IPS-18a (cell line): ENCODE results near the gene PATL2.
"Not testable (repeated sequence)": the region's sequence is repeated elsewhere in the genome, so short reads cannot be mapped to it uniquely, and the experiment has no call there.

Experiments used
- H3K27ac ChIP-seq: one replicate; pipeline ENCODE4 v1.5.1; 2013; ENCODE audit warnings: low read length
- H3K27me3 ChIP-seq: one replicate; pipeline ENCODE4 v1.6.1; 2013; ENCODE audit warnings: mild to moderate bottlenecking, low read length; ENCODE audit not compliant: control insufficient read depth, insufficient read depth
- H3K36me3 ChIP-seq: one replicate; pipeline ENCODE4 v1.6.1; 2013; ENCODE audit warnings: low read depth, low read length; ENCODE audit not compliant: control insufficient read depth
- H3K4me1 ChIP-seq: one replicate; pipeline ENCODE4 v1.6.1; 2013; ENCODE audit warnings: low read depth, low read length; ENCODE audit not compliant: control insufficient read depth
- H3K4me3 ChIP-seq: one replicate; pipeline ENCODE4 v1.5.1; 2013; ENCODE audit warnings: low read length
- H3K9ac ChIP-seq: one replicate; pipeline ENCODE4 v1.6.1; 2013; ENCODE audit warnings: mild to moderate bottlenecking, low read length, moderate library complexity
- H3K9me3 ChIP-seq: one replicate; pipeline ENCODE4 v1.6.1; 2013; ENCODE audit warnings: low read depth, low read length; ENCODE audit not compliant: control insufficient read depth

Gene PATL2

DNA sequence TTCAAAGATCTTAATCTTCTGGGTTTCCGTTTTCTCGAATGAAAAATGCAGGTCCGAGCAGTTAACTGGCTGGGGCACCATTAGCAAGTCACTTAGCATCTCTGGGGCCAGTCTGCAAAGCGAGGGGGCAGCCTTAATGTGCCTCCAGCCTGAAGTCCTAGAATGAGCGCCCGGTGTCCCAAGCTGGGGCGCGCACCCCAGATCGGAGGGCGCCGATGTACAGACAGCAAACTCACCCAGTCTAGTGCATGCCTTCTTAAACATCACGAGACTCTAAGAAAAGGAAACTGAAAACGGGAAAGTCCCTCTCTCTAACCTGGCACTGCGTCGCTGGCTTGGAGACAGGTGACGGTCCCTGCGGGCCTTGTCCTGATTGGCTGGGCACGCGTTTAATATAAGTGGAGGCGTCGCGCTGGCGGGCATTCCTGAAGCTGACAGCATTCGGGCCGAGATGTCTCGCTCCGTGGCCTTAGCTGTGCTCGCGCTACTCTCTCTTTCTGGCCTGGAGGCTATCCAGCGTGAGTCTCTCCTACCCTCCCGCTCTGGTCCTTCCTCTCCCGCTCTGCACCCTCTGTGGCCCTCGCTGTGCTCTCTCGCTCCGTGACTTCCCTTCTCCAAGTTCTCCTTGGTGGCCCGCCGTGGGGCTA is at the start of gene PATL2, which contains the start of gene B2M:
Gene PATL2, minus strand, starts transcription at position 228 of the 647 bp plus-strand sequence. CDS start 34,833 bp downstream, outside the sequence.
Gene B2M, plus strand, starts transcription at position 422 of the 647 bp plus-strand sequence. Its CDS starts 30 bp downstream, at position 452.
- Histone ChIP-seq H3K4me1 (peaks cover 5% of the 10 kb centered on the region), H3K36me3 (peaks cover 9% of the 10 kb centered on the region), H3K9me3 (no peaks in the 10 kb centered on the region), H3K4me3 (peak within 1 kb of the TSS; percentile 80), H3K27ac (peak within 1 kb of the TSS; percentile 50), H3K27me3 (peaks cover 17% of the 10 kb centered on the region), H3K9ac (peak within 1 kb of the TSS; percentile 74)

DNA sequence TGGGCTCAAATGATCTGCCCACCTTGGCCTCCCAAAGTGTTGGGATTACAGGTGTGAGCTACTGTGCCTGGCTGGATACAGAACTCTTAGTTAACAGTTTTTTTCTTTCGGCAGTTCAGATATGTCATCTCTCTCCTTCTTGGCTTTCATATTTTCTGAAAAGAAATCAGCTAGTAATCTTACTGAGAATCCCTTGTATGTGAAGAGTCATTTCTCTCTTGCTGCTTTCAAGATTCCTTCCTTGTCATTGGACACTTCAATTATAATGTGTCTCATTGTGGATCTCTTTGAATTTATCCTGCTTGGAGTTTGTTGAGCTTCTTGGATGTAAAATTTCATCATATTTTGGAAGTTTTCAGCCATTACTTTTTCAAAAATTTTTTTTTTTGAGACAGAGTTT is 42.2 kb upstream of the PATL2 start:
- H3K4me3 ChIP-seq, result no peak overlapping the region
- H3K9ac ChIP-seq, result no peak overlapping the region
- H3K27ac ChIP-seq, result no peak overlapping the region
- H3K36me3 ChIP-seq, result no peaks in the 10 kb centered on the region
- H3K4me1 ChIP-seq, result no peaks in the 10 kb centered on the region
- H3K27me3 ChIP-seq, result no peaks in the 10 kb centered on the region
- no peaks in the 10 kb centered on the region for H3K9me3 ChIP-seq

DNA sequence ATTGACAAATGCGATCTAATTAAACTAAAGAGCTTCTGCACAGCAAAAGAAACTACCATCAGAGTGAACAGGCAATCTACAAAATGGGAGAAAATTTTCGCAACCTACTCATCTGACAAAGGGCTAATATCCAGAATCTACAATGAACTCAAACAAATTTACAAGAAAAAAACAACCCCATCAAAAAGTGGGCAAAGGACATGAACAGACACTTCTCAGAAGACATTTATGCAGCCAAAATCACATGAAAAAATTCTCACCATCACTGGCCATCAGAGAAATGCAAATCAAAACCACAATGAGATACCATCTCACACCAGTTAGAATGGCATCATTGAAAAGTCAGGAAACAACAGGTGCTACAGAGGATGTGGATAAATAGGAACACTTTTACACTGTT is 32.3 kb upstream of the PATL2 start:
- H3K36me3 ChIP-seq, H3K9me3 ChIP-seq, H3K4me3 ChIP-seq, H3K9ac ChIP-seq, H3K27ac ChIP-seq, H3K4me1 ChIP-seq, H3K27me3 ChIP-seq: not testable (repeated sequence)

DNA sequence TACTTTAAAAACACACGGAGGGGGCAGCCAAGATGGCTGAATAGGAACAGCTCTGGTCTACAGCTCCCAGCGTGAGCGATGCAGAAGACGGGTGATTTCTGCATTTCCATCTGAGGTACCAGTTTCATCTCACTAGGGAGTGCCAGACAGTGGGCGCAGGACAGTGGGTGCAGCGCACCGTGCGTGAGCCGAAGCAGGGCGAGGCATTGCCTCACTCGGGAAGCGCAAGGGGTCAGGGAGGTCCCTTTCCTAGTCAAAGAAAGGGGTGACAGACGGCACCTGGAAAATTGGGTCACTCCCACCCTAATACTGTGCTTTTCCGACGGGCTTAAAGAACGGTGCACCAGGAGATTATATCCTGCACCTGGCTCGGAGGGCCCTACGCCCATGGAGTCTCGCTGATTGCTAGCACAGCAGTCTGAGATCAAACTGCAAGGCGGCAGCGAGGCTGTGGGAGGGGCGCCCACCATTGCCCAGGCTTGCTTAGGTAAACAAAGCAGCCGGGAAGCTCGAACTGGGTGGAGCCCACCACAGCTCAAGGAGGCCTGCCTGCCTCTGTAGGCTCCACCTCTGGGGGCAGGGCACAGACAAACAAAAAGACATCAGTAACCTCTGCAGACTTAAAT is 28.2 kb upstream of the PATL2 start:
- not testable (repeated sequence) for H3K9ac ChIP-seq, H3K4me1 ChIP-seq, H3K9me3 ChIP-seq, H3K27ac ChIP-seq, H3K27me3 ChIP-seq, H3K4me3 ChIP-seq, H3K36me3 ChIP-seq

DNA sequence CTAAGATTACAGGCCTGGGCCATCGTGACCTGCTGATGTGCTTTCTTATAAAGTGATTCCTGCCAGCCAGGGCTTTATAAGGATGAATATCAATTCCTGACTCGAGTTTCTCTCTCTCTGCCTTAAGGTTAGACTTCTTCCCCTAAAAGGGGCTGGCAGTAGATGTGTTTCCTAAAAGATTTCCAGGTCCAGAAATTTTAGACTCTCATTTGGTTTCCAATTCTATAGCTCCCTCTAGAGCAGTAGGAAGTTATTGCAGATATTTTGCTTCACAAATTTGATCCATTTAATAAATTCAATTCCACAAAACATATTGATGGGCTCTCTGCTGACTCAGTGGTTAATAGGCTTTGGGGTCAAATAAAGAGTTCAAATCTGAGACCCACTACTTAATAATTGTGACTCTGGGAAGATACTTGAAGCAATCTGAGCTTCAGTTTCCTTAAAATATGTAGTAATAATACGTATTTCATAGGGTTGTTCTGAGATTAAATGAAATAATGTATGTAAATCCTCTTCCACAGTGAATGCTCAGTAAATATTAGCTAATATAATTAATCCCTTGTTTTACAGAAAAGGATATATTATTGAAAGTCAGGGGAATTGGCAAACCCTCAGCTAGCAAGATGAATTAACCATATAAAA is 27.3 kb upstream of the PATL2 start:
- Histone ChIP-seq H3K27me3 (no peaks in the 10 kb centered on the region), H3K4me1 (no peaks in the 10 kb centered on the region), H3K9me3 (no peaks in the 10 kb centered on the region), H3K9ac (no peak overlapping the region), H3K4me3 (no peak overlapping the region), H3K36me3 (no peaks in the 10 kb centered on the region), H3K27ac (no peak overlapping the region)

DNA sequence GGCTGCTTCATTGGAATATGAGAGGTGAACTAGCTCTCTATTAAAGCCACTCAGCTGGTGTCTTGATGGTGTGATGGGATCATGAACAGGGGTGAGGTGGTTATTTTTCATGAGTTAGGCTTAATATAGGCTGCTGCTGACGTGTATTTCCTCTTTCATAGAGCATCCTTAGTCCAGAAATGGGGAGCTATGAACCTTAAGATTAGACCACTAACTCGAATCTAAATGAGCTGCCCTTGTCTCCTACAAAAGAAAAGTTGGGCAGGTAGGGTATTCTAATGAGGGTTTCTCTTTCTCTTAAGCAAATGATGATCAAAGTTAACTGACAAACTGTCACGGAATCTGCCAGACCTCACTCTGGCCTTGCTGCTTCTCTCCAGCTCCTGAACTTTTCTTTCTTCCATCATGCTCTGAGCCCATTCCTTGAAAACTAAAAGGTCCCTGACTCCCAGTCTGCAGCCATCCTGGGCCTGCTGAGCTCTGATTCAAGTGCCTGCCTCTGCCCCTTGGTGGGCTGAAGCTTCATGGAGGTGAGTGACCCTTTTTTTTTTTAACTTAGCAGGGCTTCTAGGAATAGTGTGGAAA is 25.1 kb upstream of the PATL2 start, which contains the start of gene TRIM69:
Gene TRIM69, plus strand, starts transcription at position 348 of the 585 bp plus-strand sequence. Its CDS starts 177 bp downstream, at position 525.
- no peaks in the 10 kb centered on the region for H3K4me1 ChIP-seq
- H3K27me3 ChIP-seq, result no peaks in the 10 kb centered on the region
- no peak within 1 kb of the TSS for H3K9ac ChIP-seq
- no peak within 1 kb of the TSS for H3K4me3 ChIP-seq
- no peaks in the 10 kb centered on the region for H3K9me3 ChIP-seq
- H3K27ac ChIP-seq, result no peak within 1 kb of the TSS
- H3K36me3 ChIP-seq, result no peaks in the 10 kb centered on the region

DNA sequence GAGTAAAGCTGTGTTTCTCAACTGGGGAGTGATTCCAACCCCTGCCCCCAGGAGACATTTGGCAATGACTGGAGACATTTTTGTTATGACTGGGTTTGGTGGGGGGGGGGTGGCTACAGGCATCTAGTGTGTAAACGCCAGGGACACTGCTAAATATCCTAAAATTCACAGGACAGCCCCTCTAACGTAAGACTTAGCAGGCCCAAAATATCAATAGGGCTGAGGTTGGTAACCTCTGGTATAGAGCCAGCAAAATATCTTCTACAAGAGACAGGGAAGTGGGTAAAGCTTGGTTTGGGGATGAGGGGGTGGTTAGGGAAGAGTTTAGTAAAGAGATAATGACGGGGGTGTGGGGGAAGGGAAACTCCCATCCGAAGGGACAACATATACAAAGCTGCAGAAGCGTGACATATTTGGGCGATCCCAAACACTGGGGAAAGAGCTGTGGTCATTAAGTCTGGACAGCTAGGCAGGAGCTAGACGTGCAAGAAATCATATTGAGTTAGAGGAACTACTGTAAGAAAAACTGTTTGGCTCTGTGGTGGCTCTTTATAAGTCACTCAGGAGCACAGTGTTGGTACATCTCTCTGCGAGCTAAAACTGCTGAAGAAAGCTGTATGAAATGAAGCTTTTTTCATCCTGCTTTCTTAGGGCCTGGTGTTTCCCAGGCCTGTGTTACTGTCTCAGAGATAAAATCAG is 24.5 kb upstream of the PATL2 start:
- H3K9ac ChIP-seq, result no peak overlapping the region
- H3K4me3 ChIP-seq, result no peak overlapping the region
- H3K36me3 ChIP-seq, result no peaks in the 10 kb centered on the region
- H3K27ac ChIP-seq, result no peak overlapping the region
- no peaks in the 10 kb centered on the region for H3K27me3 ChIP-seq
- no peaks in the 10 kb centered on the region for H3K4me1 ChIP-seq
- H3K9me3 ChIP-seq, result no peaks in the 10 kb centered on the region

DNA sequence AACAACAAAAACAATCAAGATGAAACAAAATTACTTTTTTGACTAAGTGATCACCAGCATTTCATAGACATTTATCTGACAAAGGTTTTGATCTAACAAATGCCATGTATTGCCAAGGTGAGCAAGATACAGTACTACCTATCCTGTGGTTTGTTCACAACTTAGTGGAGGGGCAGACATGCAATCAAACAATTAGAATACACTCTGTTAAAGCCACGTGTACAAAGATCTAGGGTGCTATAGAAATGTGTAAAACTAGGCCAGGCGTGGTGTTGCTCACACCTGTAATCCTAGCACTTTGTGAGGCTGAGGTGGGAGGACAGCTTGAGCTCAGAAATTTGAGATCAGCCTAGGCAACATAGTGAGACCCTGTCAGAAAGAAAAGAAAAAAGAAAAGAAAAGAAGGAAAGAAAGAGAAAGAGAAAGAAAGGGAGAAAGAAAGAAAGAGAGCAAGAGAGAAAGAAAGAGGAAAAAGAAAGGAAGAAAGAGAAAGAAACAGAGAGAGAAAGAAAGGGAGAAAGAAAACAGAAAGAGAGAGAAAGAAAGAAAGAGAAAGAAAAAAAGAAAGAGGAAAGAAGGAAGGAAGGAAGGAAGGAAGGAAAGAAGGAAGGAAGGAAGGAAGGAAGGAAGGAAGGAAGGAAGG is 23.8 kb upstream of the PATL2 start:
- peaks cover under 1% of the 10 kb centered on the region for H3K4me1 ChIP-seq
- no peaks in the 10 kb centered on the region for H3K36me3 ChIP-seq
- no peak overlapping the region for H3K27ac ChIP-seq
- H3K27me3 ChIP-seq, result peaks cover 5% of the 10 kb centered on the region
- no peak overlapping the region for H3K4me3 ChIP-seq
- no peaks in the 10 kb centered on the region for H3K9me3 ChIP-seq
- H3K9ac ChIP-seq, result no peak overlapping the region

DNA sequence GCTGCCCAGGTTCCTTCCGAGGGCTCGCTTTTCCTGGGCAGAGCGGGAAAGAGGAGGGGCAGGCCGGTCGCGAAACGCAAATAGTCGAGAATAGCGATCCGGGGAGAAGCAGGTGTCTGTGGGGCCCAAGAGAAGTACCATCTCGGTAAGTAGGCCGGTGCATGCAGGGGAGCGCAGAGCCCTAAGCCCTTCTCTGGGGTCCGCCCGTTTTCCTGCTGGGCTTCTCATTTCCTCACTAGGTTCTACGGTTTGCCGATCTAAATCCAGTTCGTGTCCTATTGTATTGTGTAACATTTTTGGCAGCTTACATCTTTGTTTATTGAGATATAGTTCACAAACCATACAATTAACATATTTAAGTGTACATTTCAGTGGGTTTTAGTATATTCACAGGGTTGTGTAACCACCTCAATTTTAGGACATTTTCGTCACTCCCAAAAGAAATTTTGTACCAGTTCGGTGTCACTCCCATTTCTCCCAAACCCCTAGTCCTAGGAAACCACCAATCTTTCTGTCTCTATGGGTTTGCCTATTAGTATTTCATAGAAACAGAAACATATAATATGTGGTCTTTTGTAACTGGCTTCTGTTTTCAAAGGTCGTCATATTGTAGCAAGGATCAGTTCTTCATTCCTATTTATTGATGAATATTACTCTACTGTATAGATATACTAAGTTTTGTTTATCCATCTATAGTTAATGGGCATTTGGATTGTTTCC is 18.4 kb upstream of the PATL2 start:
- Histone ChIP-seq H3K9me3 (no peaks in the 10 kb centered on the region), H3K4me3 (peak overlapping the region; percentile 82), H3K36me3 (no peaks in the 10 kb centered on the region), H3K9ac (peak overlapping the region; percentile 54), H3K27me3 (peaks cover 10% of the 10 kb centered on the region), H3K27ac (no peak overlapping the region), H3K4me1 (peaks cover 17% of the 10 kb centered on the region)

DNA sequence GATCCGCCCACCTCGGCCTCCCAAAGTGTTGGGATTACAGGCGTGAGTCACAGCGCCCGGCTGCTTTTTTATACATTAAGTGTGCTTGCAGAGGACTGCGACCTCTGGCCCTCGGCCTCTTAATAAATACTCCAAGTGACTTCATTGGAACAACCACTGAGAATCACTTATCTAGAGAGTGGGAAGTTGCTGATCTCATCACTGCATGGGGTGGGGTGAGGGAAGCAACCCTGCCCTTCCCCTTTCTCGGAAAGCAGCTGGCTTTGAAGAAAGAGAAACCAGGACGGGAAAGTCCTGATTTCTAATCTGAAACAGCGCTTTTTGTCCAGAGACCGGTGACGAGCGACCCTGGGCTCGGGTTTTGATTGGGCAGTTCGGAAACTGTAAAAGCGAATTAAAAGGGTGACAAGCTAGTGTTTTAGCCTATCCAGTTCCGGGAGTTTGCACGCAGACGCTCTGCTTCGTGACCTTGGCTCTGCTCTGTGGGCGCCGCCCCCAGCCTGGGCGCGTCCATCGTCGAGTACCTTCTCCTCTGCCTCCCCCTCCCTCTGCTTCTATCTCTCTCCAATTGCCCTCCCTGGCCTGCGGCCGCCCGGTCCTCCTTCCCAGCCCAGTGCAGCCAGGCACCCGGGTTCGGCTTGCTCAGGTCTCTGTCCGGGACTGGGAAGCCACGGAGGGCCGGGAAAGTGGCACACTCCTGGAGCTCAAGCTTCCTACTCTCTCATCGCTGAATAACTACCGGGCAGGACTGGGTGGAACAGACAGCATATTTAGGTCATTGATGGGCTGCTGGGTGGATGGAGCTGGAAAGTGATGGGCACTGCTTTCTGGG is 17.7 kb upstream of the PATL2 start:
- no peaks in the 10 kb centered on the region for H3K36me3 ChIP-seq
- no peaks in the 10 kb centered on the region for H3K9me3 ChIP-seq
- H3K4me3 ChIP-seq, result peak overlapping the region; percentile 82
- H3K27me3 ChIP-seq, result peaks cover 10% of the 10 kb centered on the region
- H3K27ac ChIP-seq, result peak overlapping the region; percentile 80
- H3K9ac ChIP-seq, result peak overlapping the region; percentile 56
- H3K4me1 ChIP-seq, result peaks cover 17% of the 10 kb centered on the region
